Endothelial cell of hepatic sinusoid (primary cell): ENCODE data around the gene TTC9B.

ENCODE experiments used
- in situ Hi-C: cut with HindIII; loops from 2 replicates; pipeline ENCODE4 v1.10.0; 2017; ENCODE audit warnings: low sequenced_read_pairs

Gene TTC9B

DNA sequence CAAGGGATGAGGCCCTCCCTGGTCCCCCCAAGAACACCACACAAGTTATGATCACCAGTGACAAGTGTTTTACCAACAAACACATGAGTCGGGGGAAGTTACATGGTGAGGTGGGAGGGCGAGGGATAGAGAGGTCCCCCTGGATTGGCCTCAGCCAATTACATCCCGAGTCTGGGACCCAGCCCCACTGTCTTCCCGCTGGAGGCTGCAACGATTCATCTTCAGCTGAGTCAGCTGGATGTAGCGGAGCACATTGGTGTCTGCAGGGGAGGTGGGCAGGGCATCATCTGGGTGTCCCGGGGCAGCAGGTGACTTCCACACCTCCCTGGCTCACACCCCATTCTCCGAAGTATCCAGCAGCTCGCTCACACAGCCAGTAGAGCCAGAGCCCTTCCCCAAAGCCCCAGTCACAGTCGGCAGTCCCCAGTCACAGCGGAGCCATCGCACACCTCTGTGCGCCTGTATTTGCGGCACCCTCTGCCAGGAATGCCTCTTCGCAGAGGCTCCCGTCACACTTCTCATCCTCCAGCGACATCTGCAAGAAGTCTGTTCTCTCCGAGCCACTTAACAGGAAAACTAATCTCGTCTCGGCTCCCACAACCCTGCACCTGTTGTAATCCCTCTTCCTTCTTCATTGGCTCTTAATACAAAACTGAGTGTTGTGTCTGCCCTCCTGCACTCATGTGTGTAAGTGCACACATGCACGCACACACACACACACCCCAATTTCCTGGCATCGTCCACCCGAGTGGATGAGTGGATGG is 2.0 kb downstream of the TTC9B start:
- in situ Hi-C loops, result no loop called here

DNA sequence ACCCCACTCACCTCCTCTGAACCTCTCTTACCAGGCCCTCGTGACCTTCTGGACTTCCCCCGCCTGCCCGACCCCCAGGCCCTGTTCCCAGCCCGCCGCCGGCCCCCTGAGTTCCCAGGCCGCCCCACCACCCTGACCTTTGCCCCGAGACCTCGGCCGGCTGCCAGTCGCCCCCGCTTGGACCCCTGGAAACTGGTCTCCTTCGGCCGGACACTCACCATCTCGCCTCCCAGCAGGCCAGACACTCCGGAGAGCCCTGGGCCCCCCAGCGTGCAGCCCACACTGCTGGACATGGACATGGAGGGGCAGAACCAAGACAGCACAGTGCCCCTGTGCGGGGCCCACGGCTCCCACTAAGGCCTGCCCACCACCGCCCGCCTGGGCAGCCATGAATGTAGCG is 3.2 kb downstream of the TTC9B start:
- in situ Hi-C loops, result no loop called here

DNA sequence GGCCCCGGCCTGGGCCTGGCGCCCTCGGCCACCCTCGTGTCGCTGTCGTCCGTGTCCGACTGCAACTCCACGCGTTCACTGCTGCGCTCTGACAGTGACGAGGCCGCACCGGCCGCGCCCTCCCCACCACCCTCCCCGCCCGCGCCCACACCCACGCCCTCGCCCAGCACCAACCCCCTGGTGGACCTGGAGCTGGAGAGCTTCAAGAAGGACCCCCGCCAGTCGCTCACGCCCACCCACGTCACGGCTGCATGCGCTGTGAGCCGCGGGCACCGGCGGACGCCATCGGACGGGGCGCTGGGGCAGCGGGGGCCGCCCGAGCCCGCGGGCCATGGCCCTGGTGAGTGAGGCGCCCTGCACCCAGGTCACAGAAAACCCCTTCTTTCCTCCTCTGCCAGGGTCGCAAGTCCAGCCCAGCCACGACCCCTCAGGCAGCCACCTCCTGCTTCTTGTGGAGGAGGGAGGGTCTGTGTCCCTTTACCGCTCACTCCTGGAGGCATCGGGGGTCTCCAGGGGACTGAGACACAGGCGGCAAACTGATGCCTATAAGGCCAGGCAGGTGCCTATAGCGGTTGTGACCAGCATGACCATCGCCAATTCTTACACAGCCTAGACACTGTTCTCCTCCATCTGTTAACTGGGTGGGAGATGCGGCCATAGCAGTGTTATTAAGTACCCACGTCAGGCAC is 4.2 kb downstream of the TTC9B start:
- in situ Hi-C loops, result no loop called here

DNA sequence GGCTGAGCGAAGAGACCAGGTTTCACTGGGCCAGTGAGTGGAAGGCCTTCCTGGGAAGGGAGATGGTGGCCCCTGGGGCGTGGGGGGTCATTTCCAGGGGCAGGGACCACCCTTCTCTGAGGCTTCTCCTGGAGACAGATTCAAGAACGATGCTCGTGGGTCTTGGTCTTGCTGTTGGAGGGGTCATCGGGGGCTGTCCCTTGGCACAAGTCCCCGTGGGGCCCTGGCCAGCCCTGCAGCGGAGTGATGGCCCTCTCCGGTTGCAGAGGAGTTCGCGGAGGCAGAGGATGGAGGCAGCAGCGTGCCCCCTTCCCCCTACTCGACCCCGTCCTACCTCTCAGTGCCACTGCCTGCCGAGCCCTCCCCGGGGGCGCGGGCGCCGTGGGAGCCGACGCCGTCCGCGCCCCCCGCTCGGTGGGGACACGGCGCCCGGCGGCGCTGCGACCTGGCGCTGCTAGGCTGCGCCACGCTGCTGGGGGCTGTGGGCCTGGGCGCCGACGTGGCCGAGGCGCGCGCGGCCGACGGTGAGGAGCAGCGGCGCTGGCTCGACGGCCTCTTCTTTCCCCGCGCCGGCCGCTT is 4.8 kb downstream of the TTC9B start:
- in situ Hi-C loops, result no loop called here

DNA sequence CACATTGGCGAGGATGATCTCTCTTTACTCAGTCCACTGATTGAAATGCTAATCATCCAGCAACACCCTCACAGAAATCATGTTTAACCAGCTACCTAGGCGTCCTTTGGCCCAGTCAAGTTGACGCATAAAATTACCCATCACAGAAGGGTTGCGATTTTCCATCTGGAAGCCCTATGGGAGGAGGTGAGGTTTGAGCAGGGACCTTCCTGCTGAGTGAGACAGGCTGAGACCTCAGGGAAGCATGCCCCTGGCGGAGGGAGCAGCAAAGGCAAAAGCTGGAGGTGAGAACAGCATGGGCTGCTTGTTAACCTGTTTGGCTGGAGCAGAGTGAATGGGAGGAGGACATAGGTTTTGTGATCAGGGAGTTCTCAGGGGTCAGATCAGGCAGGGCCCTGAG is 7.3 kb downstream of the TTC9B start:
- in situ Hi-C loops, result no loop called here

DNA sequence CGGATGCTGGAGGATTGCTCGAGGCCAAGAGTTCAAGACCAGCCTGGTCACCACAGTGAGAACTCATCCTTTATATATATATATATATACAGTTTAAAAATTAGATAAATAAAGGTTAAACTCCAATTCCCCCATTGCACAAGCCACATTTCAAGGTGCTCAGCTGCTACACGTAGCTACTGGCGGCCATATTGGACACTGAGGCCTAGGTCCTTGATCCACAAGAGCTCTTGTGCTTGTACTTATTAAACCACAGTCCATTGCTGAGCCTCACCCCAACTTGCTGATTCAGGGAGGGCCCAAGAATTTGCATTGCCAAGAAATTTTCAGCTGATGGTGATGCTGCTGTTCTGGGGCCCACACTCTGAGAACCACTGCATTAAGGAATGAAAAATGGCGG is 9.6 kb downstream of the TTC9B start:
- in situ Hi-C loops, result no loop called here

DNA sequence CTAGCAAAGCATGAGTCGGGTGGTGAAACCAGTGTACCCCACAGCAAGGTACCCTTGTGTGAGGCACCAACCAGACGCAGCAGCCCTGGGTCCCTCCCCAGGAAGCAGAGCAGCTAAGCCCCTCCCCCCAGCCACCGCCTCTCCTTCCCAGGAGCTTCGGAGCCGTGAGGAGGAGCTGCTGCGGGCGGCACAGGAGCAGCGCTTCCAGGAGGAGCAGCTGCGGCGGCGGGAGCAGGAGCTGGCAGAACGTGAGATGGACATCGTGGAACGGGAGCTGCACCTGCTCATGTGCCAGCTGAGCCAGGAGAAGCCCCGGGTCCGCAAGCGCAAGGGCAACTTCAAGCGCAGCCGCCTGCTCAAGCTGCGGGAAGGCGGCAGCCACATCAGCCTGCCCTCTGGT is 12.4 kb downstream of the TTC9B start:
- in situ Hi-C loops, result no loop called here

DNA sequence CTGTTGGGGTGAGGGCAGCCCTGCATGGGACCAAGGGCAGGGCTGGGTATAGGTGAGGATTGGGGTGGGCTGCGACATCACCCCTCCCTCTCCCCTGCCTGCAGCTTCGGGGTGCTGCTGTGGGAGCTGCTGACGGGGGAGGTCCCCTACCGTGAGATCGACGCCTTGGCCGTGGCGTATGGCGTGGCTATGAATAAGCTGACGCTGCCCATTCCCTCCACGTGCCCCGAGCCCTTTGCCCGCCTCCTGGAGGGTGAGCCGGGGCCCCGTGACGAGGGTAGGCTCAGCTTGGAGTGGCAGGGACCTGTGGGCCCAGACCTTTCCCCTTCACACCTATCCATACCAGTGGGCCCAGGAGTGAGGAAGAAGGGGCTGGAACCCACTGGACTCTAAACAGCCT is 13.8 kb downstream of the TTC9B start:
- in situ Hi-C loops, result no loop called here

DNA sequence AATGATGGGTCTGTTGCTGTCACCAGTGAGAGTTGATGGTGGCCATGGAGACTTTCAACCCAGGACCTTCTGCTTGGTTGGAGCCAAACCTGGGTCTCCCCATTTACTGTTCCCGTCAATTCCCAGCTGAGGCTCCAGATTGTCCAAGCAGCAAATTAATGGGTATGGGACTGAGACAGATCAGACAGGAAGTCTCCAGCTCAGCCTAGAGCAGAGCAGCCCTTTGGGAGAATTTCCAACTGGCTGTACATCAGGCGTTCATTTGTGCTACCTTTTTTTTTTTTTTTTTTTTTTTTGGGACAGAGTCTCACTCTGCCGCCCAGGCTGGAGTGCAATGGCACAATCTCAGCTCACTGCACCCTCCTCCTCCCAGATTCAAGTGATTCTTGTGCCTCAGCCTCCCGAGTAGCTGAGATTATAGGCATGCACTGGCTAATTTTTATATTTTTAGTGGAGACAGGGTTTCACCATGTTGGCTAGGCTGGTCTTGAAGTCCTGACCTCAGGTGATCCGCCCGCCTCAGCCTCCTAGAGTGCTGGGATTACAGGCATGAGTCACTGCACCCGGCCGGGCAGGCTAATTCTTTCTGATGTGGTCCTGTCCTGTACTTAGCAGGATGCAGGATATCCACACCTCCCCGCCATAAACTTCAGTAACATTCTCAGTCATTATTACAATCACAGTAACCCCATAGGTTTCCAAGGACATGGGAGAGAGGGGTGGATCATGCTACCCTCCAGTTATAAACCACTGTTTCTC is 17.7 kb downstream of the TTC9B start:
- in situ Hi-C loops, result no loop called here

DNA sequence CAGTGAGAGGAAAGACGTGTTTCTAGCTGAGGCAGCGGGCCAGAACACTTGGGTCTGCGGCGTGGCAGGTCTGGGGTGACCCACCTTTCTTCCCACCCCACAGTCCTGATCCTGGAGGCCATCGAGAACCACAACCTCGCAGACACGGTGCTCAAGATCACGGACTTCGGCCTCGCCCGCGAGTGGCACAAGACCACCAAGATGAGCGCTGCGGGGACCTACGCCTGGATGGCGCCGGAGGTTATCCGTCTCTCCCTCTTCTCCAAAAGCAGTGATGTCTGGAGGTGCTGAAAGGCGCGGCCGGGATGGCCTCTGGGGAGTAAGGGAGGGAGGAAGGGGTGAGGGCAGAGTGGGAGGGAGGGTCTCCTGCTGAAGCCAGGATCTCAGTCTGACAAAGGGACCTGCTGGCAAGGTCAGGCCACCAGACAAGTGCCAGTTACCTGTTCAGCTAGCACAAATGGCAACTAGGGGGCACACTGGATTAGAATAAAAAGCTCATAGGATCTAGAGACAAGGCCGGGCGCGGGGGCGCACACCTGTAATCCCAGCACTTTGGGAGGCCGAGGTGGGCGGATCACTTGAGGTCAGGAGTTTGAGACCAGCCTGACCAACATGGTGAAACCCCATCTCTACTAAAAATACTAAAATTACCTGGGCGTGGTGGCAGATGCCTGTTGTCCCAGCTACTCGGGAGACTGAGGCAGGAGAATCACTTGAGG is 19.8 kb downstream of the TTC9B start:
- in situ Hi-C loops, result no loop called here

DNA sequence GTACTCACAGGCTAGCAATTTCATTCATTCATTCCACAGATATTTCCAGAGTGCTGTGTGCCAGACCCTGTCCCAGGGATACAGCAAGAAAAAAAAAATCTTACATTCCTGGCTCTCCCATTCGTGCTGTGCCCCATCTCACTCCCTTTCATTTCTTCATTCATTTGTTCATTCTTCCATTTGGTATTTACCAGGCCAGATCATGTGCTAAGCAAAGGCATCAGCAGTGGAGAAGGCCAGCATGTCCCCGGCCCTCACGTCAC is 24.7 kb downstream of the TTC9B start:
- in situ Hi-C loops, result loop anchor here (5.0 kb wide), 1 partner anchor 56 kb away; no protein-coding TSS in a partner anchor

DNA sequence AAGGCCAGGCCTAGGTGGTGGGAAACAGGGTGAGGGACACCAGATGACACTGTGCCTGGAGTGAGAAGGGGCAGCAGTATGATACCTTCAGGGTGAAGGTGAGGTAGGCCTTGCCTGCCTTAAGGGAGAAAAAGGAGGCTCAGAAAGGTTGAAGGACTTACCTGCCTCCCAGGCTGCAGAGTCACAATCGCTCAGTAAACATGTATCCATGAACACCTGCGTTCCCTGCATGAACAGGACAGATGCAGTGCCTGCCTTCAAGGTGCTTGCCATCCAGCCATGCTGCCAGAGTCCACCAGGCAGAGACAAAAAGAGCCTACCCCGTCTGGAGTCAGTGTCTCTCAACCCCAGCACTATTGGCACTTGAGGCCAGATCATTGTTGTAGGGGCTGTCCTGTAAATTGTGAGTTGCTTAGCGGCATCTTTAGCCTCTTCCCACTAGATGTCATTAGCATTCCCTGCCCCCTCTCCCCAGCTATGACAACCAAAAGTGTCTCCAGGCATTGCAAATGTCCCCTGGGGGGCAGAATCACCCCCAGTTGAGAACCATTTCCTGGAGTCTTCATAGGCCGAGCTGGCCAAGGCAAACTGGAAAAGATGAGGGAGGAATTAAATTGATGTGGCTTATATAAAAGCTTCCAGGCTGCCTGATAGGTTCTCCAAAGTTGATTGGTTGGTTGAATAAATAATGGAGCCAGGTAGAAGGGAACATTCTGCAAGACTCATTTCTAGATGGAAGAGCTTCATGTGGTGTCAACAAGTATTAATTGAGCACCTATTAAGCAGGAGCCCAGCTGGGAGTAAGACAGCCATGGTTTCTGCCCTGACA is 25.2 kb downstream of the TTC9B start:
- in situ Hi-C loops, result loop anchor here (5.0 kb wide), 1 partner anchor 56 kb away; no protein-coding TSS in a partner anchor

DNA sequence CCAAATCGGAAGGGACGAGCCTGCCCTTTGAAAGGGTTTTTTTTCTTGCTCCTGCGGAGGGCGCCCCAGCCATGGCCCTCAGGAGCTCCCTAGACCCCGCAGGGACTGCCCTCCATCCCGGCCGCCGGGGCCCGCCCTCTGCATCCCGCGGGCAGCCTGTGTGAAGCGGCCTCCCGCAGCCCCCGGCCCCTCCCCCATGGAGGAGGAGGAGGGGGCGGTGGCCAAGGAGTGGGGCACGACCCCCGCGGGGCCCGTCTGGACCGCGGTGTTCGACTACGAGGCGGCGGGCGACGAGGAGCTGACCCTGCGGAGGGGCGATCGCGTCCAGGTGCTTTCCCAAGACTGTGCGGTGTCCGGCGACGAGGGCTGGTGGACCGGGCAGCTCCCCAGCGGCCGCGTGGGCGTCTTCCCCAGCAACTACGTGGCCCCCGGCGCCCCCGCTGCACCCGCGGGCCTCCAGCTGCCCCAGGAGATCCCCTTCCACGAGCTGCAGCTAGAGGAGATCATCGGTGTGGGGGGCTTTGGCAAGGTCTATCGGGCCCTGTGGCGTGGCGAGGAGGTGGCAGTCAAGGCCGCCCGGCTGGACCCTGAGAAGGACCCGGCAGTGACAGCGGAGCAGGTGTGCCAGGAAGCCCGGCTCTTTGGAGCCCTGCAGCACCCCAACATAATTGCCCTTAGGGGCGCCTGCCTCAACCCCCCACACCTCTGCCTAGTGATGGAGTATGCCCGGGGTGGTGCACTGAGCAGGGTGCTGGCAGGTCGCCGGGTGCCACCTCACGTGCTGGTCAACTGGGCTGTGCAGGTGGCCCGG is 26.1 kb downstream of the TTC9B start:
- in situ Hi-C loops, result loop anchor here (5.0 kb wide), 1 partner anchor 55 kb away; no protein-coding TSS in a partner anchor

DNA sequence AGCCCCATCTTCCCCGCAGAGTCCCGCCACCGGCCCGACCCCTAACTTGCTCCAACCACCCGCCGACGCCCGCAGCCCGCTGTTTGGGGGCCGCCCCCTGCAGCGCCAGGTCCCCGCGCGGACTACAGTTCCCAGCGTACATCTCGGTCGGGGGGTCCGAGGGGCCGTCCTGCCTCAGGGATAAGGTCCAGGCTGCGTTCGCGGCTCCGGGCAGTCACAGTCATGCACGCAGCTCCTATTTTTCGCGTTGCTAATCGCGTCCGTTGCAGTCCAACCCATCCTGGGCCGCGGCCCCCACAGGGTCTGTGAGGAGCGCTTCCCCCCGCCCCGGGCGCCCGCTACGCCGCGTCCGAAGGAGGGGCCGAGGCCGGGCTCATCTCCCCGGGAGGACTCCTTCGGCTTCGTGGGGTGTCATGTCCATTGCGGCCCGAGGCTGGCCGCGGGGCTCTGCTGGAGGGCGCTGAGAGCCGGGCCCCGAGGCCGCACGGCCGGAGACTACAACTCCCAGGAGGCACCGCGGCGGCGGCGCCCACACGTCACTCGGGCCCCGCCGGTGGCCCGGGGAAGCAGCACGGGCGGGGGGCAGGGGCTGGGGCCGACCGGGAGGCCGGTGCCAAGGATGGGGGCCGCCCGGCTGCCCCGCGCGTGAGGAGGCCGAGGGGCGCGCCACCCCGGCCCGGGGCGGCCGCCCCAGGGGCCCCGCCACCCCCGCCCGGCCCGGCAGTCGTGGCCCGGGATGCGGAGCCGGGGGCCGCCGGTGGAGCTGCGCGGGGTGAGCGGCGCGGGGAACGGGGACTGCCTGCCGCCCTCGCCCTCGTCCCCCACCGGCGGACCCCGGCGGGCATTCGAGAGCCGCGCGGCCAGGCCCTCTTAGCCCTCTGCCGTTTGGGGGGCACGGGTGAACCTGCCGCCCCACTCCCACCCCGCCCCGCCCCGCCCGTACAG is 27.0 kb downstream of the TTC9B start, which contains the start of gene MAP3K10:
Gene MAP3K10 (plus strand): TSS at position 536 of the 945 bp plus-strand sequence. CDS start 606 bp downstream, outside the sequence.
- in situ Hi-C loops, result loop anchor here (5.0 kb wide), 1 partner anchor 54 kb away; no protein-coding TSS in a partner anchor

DNA sequence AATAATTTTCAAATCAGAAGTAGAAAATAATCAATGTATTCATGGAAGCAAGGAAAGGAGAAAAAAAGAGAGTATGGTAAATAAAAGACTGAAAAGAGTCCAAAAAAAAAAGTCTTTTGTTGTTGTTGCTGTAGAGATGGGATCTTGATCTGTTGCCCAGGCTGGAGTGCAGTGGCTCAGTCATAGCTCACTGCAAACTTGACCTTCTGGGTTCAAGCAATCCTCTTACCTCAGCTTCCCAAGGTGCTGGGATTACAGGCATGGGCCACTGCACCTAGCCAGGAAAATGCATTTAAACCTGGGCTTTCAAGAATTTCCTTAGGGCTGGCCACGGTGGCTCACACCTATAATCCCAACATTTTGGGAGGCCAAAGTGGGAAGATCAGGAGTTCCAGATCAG is 33.9 kb downstream of the TTC9B start:
- in situ Hi-C loops, result no loop called here

DNA sequence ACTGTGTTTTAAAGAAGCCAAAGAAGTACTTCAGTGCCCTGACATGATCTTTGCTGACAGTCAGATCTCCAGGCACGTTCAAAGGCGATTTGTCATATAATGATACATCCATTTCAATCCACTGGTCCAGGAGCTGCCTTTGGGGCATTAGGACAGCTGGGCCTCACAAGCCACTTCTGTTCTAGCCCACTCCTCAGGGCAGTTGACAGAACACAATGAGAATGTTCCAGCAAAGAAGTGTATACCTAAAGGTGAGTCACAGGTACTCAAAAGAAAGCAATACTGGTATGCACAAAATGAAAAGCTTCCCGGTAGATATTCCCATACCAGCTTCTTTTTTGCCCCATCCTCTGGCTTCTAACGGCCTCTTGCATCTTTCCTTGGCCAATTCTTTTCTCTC is 39.4 kb downstream of the TTC9B start:
- in situ Hi-C loops, result no loop called here

DNA sequence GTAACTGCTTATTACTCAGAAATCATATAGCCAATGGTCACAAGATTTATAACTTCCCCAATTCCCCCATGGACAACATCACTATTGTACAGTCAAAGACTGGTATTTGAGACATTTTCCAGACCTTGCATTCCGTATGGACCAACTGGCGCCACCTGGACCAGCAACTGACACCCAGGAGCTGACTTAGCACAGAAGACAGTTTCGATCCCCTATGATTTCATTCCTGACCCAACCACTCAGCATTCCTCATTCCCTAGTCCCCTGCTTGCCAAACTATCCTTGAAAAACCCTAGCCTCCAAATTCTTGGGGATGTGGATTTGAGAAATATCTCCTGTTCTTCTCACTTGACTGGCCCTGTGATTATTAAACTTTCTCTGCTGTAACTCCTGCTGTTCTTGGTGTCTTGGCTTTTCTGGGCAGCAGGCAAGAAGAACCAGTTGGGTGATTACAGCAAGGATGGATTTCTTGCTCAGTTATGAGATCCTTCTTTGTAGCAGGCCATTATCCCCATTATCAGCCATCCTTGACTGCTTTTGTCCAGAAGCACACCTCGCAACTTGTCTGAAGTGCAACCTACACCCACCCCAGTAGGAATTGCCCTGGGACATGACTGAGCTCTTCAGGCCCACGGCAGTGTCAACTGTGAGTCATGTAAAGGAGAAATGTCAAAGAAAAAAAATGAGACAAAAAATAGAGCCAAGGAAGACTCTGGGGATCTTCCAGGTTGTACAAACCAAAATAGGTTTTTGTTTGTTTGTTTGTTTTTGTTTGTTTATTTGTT is 40.7 kb downstream of the TTC9B start:
- in situ Hi-C loops, result no loop called here
